SK-N-SH treated with all-trans-retinoic acid at 6 μM for 48 hours (cell line): Measurements from ENCODE around the gene RPRML.

Experiments
- CREB5 ChIP-seq: fragments of 250-450 bp; sonication (Bioruptor Pico); IDR thresholded peaks from 2 replicates; pipeline ENCODE4 v1.5.1; 2020; ENCODE audit warnings: low read depth, mild to moderate bottlenecking, moderate library complexity
- ESRRG ChIP-seq: fragments of 250-450 bp; sonication (Bioruptor Pico); IDR thresholded peaks from 2 replicates; pipeline ENCODE4 v1.6.1; 2021; ENCODE audit warnings: mild to moderate bottlenecking
- GLIS3 ChIP-seq: fragments of 250-450 bp; sonication (Bioruptor Pico); IDR thresholded peaks from 2 replicates; pipeline ENCODE4 v1.5.0; 2020; ENCODE audit warnings: mild to moderate bottlenecking, moderate library complexity
- OSR1 ChIP-seq: fragments of 250-450 bp; sonication (Bioruptor Pico); IDR thresholded peaks from 2 replicates; pipeline ENCODE4 v1.8.0; 2022; ENCODE audit warnings: moderate library complexity, mild to moderate bottlenecking, inconsistent platforms
- PPARA ChIP-seq: fragments of 250-450 bp; sonication (Bioruptor Pico); IDR thresholded peaks from 2 replicates; pipeline ENCODE4 v1.5.0; 2020; ENCODE audit warnings: mild to moderate bottlenecking, borderline replicate concordance
- RARB ChIP-seq: fragments of 250-450 bp; sonication (Bioruptor Pico); IDR thresholded peaks from 2 replicates; pipeline ENCODE4 v1.8.0; 2021; ENCODE audit warnings: mild to moderate bottlenecking, moderate library complexity
- SNAI2 ChIP-seq: fragments of 250-450 bp; sonication (Bioruptor Pico); IDR thresholded peaks from 2 replicates; pipeline ENCODE4 v1.5.0; 2020; ENCODE audit warnings: mild to moderate bottlenecking, moderate library complexity
- TOX ChIP-seq: fragments of 250-450 bp; sonication (Bioruptor Pico); IDR thresholded peaks from 2 replicates; pipeline ENCODE4 v1.8.0; 2021; ENCODE audit warnings: mild to moderate bottlenecking, moderate library complexity, borderline replicate concordance
- ZC3H10 ChIP-seq: fragments of 250-450 bp; sonication (Bioruptor Pico); IDR thresholded peaks from 2 replicates; pipeline ENCODE4 v1.5.1; 2021; ENCODE audit warnings: mild to moderate bottlenecking, moderate library complexity
- ZNF8 ChIP-seq: fragments of 450-650 bp; formaldehyde crosslinking; IDR thresholded peaks from 2 replicates; pipeline ENCODE4 v1.5.0; 2020; ENCODE audit warnings: mild to moderate bottlenecking, moderate library complexity
- TF ChIP-seq, protein P1 (sequence below): fragments of 250-450 bp; sonication (Bioruptor Pico); IDR thresholded peaks from 2 replicates; pipeline ENCODE4 v1.8.0; 2020; ENCODE audit warnings: mild to moderate bottlenecking, moderate library complexity, borderline replicate concordance
- TF ChIP-seq, protein P2 (sequence below): fragments of 250-450 bp; sonication (Bioruptor Pico); IDR thresholded peaks from 2 replicates; pipeline ENCODE4 v1.5.0; 2020; ENCODE audit warnings: mild to moderate bottlenecking, moderate library complexity

GRCh38 chr17:46962374-46962790 is 16.7 kb downstream of the RPRML start:
- TF ChIP-seq RARB (CRISPR knock-in tag) (no peak), ZC3H10 (no peak), CREB5 (no peak), ESRRG (CRISPR knock-in tag) (no peak), SNAI2 (CRISPR knock-in tag) (no peak), PPARA (no peak), TOX (CRISPR knock-in tag) (no peak), GLIS3 (CRISPR knock-in tag) (no peak), ZNF8 (CRISPR knock-in tag) (no peak), OSR1 (CRISPR knock-in tag) (no peak)
- TF ChIP-seq, protein P1, sequence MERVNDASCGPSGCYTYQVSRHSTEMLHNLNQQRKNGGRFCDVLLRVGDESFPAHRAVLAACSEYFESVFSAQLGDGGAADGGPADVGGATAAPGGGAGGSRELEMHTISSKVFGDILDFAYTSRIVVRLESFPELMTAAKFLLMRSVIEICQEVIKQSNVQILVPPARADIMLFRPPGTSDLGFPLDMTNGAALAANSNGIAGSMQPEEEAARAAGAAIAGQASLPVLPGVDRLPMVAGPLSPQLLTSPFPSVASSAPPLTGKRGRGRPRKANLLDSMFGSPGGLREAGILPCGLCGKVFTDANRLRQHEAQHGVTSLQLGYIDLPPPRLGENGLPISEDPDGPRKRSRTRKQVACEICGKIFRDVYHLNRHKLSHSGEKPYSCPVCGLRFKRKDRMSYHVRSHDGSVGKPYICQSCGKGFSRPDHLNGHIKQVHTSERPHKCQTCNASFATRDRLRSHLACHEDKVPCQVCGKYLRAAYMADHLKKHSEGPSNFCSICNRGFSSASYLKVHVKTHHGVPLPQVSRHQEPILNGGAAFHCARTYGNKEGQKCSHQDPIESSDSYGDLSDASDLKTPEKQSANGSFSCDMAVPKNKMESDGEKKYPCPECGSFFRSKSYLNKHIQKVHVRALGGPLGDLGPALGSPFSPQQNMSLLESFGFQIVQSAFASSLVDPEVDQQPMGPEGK (CRISPR knock-in tag) = no peak
- TF ChIP-seq, protein P2, sequence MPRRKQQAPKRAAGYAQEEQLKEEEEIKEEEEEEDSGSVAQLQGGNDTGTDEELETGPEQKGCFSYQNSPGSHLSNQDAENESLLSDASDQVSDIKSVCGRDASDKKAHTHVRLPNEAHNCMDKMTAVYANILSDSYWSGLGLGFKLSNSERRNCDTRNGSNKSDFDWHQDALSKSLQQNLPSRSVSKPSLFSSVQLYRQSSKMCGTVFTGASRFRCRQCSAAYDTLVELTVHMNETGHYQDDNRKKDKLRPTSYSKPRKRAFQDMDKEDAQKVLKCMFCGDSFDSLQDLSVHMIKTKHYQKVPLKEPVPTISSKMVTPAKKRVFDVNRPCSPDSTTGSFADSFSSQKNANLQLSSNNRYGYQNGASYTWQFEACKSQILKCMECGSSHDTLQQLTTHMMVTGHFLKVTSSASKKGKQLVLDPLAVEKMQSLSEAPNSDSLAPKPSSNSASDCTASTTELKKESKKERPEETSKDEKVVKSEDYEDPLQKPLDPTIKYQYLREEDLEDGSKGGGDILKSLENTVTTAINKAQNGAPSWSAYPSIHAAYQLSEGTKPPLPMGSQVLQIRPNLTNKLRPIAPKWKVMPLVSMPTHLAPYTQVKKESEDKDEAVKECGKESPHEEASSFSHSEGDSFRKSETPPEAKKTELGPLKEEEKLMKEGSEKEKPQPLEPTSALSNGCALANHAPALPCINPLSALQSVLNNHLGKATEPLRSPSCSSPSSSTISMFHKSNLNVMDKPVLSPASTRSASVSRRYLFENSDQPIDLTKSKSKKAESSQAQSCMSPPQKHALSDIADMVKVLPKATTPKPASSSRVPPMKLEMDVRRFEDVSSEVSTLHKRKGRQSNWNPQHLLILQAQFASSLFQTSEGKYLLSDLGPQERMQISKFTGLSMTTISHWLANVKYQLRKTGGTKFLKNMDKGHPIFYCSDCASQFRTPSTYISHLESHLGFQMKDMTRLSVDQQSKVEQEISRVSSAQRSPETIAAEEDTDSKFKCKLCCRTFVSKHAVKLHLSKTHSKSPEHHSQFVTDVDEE (CRISPR knock-in tag) = no peak
